SK-N-SH treated with all-trans-retinoic acid at 6 μM for 48 hours (cell line): ENCODE data around the gene KLF15.

ENCODE experiments used
- ATAC-seq: fragments of 200-7000 bp; cut with Tn5 transposase; 3 replicates; pipeline ENCODE4 v1.9.1; 2020; ENCODE audit warnings: mild to moderate bottlenecking, moderate library complexity
- ARNTL ChIP-seq: fragments of 450-650 bp; formaldehyde crosslinking; IDR thresholded peaks from 2 replicates; pipeline ENCODE4 v1.5.0; 2020; ENCODE audit warnings: low read depth, mild to moderate bottlenecking, moderate library complexity, borderline replicate concordance
- BACH2 ChIP-seq: fragments of 250-450 bp; sonication (Bioruptor Pico); IDR thresholded peaks from 2 replicates; pipeline ENCODE4 v1.9.0; 2021; ENCODE audit warnings: mild to moderate bottlenecking, borderline replicate concordance
- CSDC2 ChIP-seq: fragments of 250-450 bp; sonication (Bioruptor Pico); IDR thresholded peaks from 2 replicates; pipeline ENCODE4 v1.5.0; 2020; ENCODE audit warnings: mild to moderate bottlenecking, moderate library complexity
- ESRRG ChIP-seq: fragments of 250-450 bp; sonication (Bioruptor Pico); IDR thresholded peaks from 2 replicates; pipeline ENCODE4 v1.6.1; 2021; ENCODE audit warnings: mild to moderate bottlenecking
- GLIS3 ChIP-seq: fragments of 250-450 bp; sonication (Bioruptor Pico); IDR thresholded peaks from 2 replicates; pipeline ENCODE4 v1.5.0; 2020; ENCODE audit warnings: mild to moderate bottlenecking, moderate library complexity
- ISL1 ChIP-seq: fragments of 250-450 bp; sonication (Bioruptor Pico); IDR thresholded peaks from 2 replicates; pipeline ENCODE4 v2.1.2; 2022; ENCODE audit warnings: mild to moderate bottlenecking, moderate library complexity
- OSR1 ChIP-seq: fragments of 250-450 bp; sonication (Bioruptor Pico); IDR thresholded peaks from 2 replicates; pipeline ENCODE4 v1.8.0; 2022; ENCODE audit warnings: moderate library complexity, mild to moderate bottlenecking, inconsistent platforms
- PPARA ChIP-seq: fragments of 250-450 bp; sonication (Bioruptor Pico); IDR thresholded peaks from 2 replicates; pipeline ENCODE4 v1.5.0; 2020; ENCODE audit warnings: mild to moderate bottlenecking, borderline replicate concordance
- RARB ChIP-seq: fragments of 250-450 bp; sonication (Bioruptor Pico); IDR thresholded peaks from 2 replicates; pipeline ENCODE4 v1.8.0; 2021; ENCODE audit warnings: mild to moderate bottlenecking, moderate library complexity
- SNAI2 ChIP-seq: fragments of 250-450 bp; sonication (Bioruptor Pico); IDR thresholded peaks from 2 replicates; pipeline ENCODE4 v1.5.0; 2020; ENCODE audit warnings: mild to moderate bottlenecking, moderate library complexity
- TCF4 ChIP-seq: fragments of 250-450 bp; sonication (Bioruptor Pico); IDR thresholded peaks from 2 replicates; pipeline ENCODE4 v1.8.0; 2021; ENCODE audit warnings: mild to moderate bottlenecking, moderate library complexity, borderline replicate concordance
- TOX ChIP-seq: fragments of 250-450 bp; sonication (Bioruptor Pico); IDR thresholded peaks from 2 replicates; pipeline ENCODE4 v1.8.0; 2021; ENCODE audit warnings: mild to moderate bottlenecking, moderate library complexity, borderline replicate concordance
- ZC3H10 ChIP-seq: fragments of 250-450 bp; sonication (Bioruptor Pico); IDR thresholded peaks from 2 replicates; pipeline ENCODE4 v1.5.1; 2021; ENCODE audit warnings: mild to moderate bottlenecking, moderate library complexity
- ZFP3 ChIP-seq: fragments of 250-450 bp; sonication (Bioruptor Pico); IDR thresholded peaks from 2 replicates; pipeline ENCODE4 v1.5.0; 2020; ENCODE audit warnings: mild to moderate bottlenecking, moderate library complexity
- ZFP30 ChIP-seq: fragments of 450-650 bp; formaldehyde crosslinking; IDR thresholded peaks from 2 replicates; pipeline ENCODE4 v1.5.0; 2022; ENCODE audit warnings: mild to moderate bottlenecking, moderate library complexity
- ZNF565 ChIP-seq: fragments of 450-650 bp; formaldehyde crosslinking; conservative IDR thresholded peaks from 2 replicates; pipeline ENCODE4 v1.5.0; 2020; ENCODE audit warnings: low read depth, mild to moderate bottlenecking, moderate library complexity
- ZNF70 ChIP-seq: fragments of 450-650 bp; formaldehyde crosslinking; IDR thresholded peaks from 2 replicates; pipeline ENCODE4 v1.5.0; 2020; ENCODE audit warnings: mild to moderate bottlenecking, moderate library complexity
- ZNF8 ChIP-seq: fragments of 450-650 bp; formaldehyde crosslinking; IDR thresholded peaks from 2 replicates; pipeline ENCODE4 v1.5.0; 2020; ENCODE audit warnings: mild to moderate bottlenecking, moderate library complexity
- TF ChIP-seq, protein P1 (sequence below): fragments of 250-450 bp; sonication (Bioruptor Pico); IDR thresholded peaks from 2 replicates; pipeline ENCODE4 v1.5.0; 2020; ENCODE audit warnings: mild to moderate bottlenecking, moderate library complexity
- TF ChIP-seq, protein P2 (sequence below): fragments of 250-450 bp; sonication (Bioruptor Pico); IDR thresholded peaks from 2 replicates; pipeline ENCODE4 v1.5.1; 2020; ENCODE audit warnings: low read depth, mild to moderate bottlenecking, moderate library complexity
- TF ChIP-seq, protein P3 (sequence below): fragments of 250-450 bp; sonication (Bioruptor Pico); IDR thresholded peaks from 2 replicates; pipeline ENCODE4 v1.8.0; 2021; ENCODE audit warnings: low read depth, mild to moderate bottlenecking, moderate library complexity, borderline replicate concordance
- TF ChIP-seq, protein P4 (sequence below): fragments of 250-450 bp; sonication (Bioruptor Pico); IDR thresholded peaks from 2 replicates; pipeline ENCODE4 v1.5.1; 2021; ENCODE audit warnings: mild to moderate bottlenecking, moderate library complexity
- TF ChIP-seq, protein P5 (sequence below): fragments of 250-450 bp; sonication (Bioruptor Pico); IDR thresholded peaks from 2 replicates; pipeline ENCODE4 v1.8.0; 2020; ENCODE audit warnings: mild to moderate bottlenecking, moderate library complexity, borderline replicate concordance

The KLF15 gene

DNA sequence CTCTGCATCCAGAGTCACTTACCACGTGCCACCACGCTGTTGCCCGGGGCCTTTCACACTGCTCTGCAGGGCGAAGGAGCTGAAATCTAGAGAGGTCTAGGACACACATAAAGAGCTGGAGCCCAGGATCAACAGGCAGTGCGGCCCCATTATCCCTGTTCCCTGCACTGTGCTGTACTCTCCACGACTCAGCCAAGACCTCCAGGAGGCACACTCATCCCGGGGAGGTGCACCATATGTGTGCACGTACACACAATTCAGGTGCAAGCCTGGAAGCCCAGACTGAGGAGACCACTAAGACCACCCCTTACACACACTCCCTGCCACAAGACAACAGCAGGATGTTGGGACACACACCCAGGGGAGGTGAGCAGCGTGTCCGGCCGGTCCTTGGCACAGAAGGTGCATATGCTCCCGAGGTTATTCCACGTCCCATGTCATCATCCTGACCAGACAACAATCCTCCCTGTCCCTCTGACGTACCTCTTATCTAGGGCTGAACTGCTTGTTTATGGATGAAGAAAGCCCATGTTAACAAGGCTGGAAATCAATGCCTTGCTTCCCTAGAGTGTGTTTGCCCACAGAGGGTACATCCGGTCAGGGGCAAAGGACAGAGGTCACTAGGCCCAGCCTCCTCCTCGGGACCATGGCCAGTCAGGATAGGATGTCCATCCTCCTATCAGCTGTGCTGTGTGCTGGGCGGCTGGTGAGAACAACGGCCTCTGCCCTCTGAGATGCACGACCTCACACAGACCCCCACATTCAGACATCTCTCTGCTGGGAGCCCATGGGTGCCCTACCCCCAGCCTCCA lies 16.1 kb downstream of the KLF15 start:
- no peak for TF ChIP-seq BACH2 (CRISPR knock-in tag)
- TF ChIP-seq RARB (CRISPR knock-in tag), result no peak
- TF ChIP-seq, protein P1, sequence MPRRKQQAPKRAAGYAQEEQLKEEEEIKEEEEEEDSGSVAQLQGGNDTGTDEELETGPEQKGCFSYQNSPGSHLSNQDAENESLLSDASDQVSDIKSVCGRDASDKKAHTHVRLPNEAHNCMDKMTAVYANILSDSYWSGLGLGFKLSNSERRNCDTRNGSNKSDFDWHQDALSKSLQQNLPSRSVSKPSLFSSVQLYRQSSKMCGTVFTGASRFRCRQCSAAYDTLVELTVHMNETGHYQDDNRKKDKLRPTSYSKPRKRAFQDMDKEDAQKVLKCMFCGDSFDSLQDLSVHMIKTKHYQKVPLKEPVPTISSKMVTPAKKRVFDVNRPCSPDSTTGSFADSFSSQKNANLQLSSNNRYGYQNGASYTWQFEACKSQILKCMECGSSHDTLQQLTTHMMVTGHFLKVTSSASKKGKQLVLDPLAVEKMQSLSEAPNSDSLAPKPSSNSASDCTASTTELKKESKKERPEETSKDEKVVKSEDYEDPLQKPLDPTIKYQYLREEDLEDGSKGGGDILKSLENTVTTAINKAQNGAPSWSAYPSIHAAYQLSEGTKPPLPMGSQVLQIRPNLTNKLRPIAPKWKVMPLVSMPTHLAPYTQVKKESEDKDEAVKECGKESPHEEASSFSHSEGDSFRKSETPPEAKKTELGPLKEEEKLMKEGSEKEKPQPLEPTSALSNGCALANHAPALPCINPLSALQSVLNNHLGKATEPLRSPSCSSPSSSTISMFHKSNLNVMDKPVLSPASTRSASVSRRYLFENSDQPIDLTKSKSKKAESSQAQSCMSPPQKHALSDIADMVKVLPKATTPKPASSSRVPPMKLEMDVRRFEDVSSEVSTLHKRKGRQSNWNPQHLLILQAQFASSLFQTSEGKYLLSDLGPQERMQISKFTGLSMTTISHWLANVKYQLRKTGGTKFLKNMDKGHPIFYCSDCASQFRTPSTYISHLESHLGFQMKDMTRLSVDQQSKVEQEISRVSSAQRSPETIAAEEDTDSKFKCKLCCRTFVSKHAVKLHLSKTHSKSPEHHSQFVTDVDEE (CRISPR knock-in tag), result no peak
- no peak for TF ChIP-seq ZC3H10 (CRISPR knock-in tag)
- TF ChIP-seq, protein P2, sequence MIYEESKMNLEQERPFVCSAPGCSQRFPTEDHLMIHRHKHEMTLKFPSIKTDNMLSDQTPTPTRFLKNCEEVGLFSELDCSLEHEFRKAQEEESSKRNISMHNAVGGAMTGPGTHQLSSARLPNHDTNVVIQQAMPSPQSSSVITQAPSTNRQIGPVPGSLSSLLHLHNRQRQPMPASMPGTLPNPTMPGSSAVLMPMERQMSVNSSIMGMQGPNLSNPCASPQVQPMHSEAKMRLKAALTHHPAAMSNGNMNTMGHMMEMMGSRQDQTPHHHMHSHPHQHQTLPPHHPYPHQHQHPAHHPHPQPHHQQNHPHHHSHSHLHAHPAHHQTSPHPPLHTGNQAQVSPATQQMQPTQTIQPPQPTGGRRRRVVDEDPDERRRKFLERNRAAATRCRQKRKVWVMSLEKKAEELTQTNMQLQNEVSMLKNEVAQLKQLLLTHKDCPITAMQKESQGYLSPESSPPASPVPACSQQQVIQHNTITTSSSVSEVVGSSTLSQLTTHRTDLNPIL (CRISPR knock-in tag), result no peak
- TF ChIP-seq CSDC2 (CRISPR knock-in tag), result no peak
- no peak for TF ChIP-seq TOX
- no peak for TF ChIP-seq OSR1 (CRISPR knock-in tag)
- TF ChIP-seq ARNTL, result no peak
- TF ChIP-seq ZNF70 (CRISPR knock-in tag), result no peak
- no peak for TF ChIP-seq ZFP3 (CRISPR knock-in tag)
- no peak for ATAC-seq

DNA sequence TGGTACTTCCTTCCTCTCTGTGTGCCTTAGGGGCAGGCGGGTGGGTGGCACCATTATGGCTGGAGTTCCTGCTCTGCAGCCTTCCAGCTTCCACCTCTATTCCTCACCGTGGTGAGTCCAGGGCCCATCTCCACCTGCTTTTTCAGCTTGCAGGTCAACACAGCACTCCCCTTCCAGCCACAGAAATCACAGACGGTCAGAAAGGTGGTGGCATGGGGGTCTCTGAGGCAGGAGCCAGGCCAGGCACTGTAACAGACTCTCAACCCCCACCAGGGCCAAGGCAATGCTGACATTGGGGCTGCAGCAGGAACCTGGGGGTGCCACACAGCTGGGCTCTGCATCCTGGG lies 16.6 kb downstream of the KLF15 start:
- TF ChIP-seq PPARA (no peak), ZC3H10 (CRISPR knock-in tag) (no peak), TOX (no peak), GLIS3 (CRISPR knock-in tag) (no peak), BACH2 (CRISPR knock-in tag) (no peak), ISL1 (no peak), ESRRG (CRISPR knock-in tag) (no peak), ZNF565 (no peak), OSR1 (CRISPR knock-in tag) (no peak), TCF4 (CRISPR knock-in tag) (no peak), RARB (CRISPR knock-in tag) (no peak), ZNF8 (CRISPR knock-in tag) (no peak)
- TF ChIP-seq, protein P3, sequence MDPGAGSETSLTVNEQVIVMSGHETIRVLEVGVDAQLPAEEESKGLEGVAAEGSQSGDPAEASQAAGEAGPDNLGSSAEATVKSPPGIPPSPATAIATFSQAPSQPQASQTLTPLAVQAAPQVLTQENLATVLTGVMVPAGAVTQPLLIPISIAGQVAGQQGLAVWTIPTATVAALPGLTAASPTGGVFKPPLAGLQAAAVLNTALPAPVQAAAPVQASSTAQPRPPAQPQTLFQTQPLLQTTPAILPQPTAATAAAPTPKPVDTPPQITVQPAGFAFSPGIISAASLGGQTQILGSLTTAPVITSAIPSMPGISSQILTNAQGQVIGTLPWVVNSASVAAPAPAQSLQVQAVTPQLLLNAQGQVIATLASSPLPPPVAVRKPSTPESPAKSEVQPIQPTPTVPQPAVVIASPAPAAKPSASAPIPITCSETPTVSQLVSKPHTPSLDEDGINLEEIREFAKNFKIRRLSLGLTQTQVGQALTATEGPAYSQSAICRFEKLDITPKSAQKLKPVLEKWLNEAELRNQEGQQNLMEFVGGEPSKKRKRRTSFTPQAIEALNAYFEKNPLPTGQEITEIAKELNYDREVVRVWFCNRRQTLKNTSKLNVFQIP (CRISPR knock-in tag), result no peak
- no peak for ATAC-seq

DNA sequence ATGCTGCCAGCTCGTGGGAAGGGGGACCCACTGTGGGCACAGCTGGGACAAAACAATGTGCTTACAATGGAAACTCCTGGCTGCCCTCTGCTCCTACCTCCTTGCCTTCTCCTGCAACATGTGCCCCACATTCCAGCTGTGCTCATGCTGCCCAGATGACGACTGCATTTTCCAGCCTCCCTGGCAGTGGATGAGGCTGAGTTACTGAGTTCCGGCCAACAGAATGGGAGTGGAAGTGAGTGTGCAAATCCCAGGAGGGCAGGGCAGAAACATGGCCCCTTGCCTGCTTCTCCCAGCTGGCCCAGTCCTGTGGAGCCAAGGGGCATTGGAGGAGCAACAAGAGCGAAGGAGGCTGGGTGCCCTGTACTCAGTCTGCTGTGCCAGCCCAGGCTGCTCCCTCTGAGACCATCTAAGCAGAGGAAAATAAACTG lies 17.1 kb downstream of the KLF15 start:
- no peak for TF ChIP-seq ESRRG (CRISPR knock-in tag)
- TF ChIP-seq, protein P2 (CRISPR knock-in tag), result no peak
- no peak for TF ChIP-seq ZFP30 (CRISPR knock-in tag)
- TF ChIP-seq, protein P4, sequence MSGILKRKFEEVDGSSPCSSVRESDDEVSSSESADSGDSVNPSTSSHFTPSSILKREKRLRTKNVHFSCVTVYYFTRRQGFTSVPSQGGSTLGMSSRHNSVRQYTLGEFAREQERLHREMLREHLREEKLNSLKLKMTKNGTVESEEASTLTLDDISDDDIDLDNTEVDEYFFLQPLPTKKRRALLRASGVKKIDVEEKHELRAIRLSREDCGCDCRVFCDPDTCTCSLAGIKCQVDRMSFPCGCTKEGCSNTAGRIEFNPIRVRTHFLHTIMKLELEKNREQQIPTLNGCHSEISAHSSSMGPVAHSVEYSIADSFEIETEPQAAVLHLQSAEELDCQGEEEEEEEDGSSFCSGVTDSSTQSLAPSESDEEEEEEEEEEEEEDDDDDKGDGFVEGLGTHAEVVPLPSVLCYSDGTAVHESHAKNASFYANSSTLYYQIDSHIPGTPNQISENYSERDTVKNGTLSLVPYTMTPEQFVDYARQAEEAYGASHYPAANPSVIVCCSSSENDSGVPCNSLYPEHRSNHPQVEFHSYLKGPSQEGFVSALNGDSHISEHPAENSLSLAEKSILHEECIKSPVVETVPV (CRISPR knock-in tag), result no peak
- TF ChIP-seq, protein P5, sequence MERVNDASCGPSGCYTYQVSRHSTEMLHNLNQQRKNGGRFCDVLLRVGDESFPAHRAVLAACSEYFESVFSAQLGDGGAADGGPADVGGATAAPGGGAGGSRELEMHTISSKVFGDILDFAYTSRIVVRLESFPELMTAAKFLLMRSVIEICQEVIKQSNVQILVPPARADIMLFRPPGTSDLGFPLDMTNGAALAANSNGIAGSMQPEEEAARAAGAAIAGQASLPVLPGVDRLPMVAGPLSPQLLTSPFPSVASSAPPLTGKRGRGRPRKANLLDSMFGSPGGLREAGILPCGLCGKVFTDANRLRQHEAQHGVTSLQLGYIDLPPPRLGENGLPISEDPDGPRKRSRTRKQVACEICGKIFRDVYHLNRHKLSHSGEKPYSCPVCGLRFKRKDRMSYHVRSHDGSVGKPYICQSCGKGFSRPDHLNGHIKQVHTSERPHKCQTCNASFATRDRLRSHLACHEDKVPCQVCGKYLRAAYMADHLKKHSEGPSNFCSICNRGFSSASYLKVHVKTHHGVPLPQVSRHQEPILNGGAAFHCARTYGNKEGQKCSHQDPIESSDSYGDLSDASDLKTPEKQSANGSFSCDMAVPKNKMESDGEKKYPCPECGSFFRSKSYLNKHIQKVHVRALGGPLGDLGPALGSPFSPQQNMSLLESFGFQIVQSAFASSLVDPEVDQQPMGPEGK (CRISPR knock-in tag), result no peak
- TF ChIP-seq BACH2 (CRISPR knock-in tag), result no peak
- TF ChIP-seq ISL1, result no peak
- no peak for TF ChIP-seq RARB (CRISPR knock-in tag)
- TF ChIP-seq ZC3H10 (CRISPR knock-in tag), result no peak
- TF ChIP-seq SNAI2, result no peak
- no peak for ATAC-seq
